Caco-2 (cell line): ENCODE data around the gene ACAA1. TPM values are rescaled to one million over a fixed set of nuclear protein-coding genes. Genes with fewer than 3 reads are reported as not detected.

Source experiments
- BruUV-seq: library from RNA; stranded (reverse); fragments of 400-500 nt; replicated peaks from 2 replicates; lab custom pipeline; 2021; lab: Mats Ljungman, UMichigan
- CTCF ChIA-PET: fragments of 300-600 bp; sonication (Branson Sonifier 250); formaldehyde crosslinking; loops from one replicate; lab custom pipeline; 2022; ENCODE audit warnings: antibody characterized with exemption; lab: Charles Lee
- POLR2A ChIA-PET: fragments of 300-600 bp; sonication (Branson Sonifier 250); formaldehyde crosslinking; loops from one replicate; lab custom pipeline; 2022; ENCODE audit warnings: antibody characterized with exemption; lab: Charles Lee
- DNase-seq, 2 experiments: peaks; one replicate each; pipeline versions ENCODE4 v3.0.0 to v3.0.0-alpha.2; 2020 to 2022
- H3K27me3 ChIP-seq: replicated peaks from 2 replicates; pipeline ENCODE4 v1.6.0; 2011; ENCODE audit warnings: low read length; ENCODE audit not compliant: control insufficient read depth, insufficient read depth
- H3K36me3 ChIP-seq: 2 replicates; pipeline ENCODE4 v1.5.1; 2011; ENCODE audit warnings: low read length; ENCODE audit not compliant: control insufficient read depth, insufficient read depth
- H3K4me1 ChIP-seq: fragments of 250-450 bp; sonication (Bioruptor Pico); 2 replicates; pipeline ENCODE4 v1.5.1; 2020; ENCODE audit warnings: mild to moderate bottlenecking
- H3K4me3 ChIP-seq: 2 replicates; pipeline ENCODE4 v1.5.1; 2011; ENCODE audit warnings: low read depth, mild to moderate bottlenecking, control low read depth, low read length
- H3K9me3 ChIP-seq: fragments of 250-450 bp; sonication (Bioruptor Pico); 2 replicates; pipeline ENCODE4 v1.5.1; 2020; ENCODE audit warnings: mild to moderate bottlenecking, moderate library complexity
- H3K27ac Mint-ChIP-seq: one replicate; pipeline ENCODE4 v1.8.0; 2022; ENCODE audit warnings: mixed read lengths; ENCODE audit not compliant: unreplicated experiment
- H3K27me3 Mint-ChIP-seq: one replicate; pipeline ENCODE4 v1.8.0; 2022; ENCODE audit warnings: mixed read lengths; ENCODE audit not compliant: insufficient read depth, unreplicated experiment
- H3K36me3 Mint-ChIP-seq: one replicate; pipeline ENCODE4 v1.8.0; 2022; ENCODE audit warnings: mild to moderate bottlenecking, mixed read lengths; ENCODE audit not compliant: insufficient read depth, unreplicated experiment
- H3K4me1 Mint-ChIP-seq: one replicate; pipeline ENCODE4 v1.8.0; 2022; ENCODE audit warnings: low read depth, mixed read lengths; ENCODE audit not compliant: unreplicated experiment
- H3K4me3 Mint-ChIP-seq: one replicate; pipeline ENCODE4 v1.8.0; 2022; ENCODE audit warnings: mild to moderate bottlenecking, moderate library complexity, mixed read lengths; ENCODE audit not compliant: unreplicated experiment
- H3K9me3 Mint-ChIP-seq: one replicate; pipeline ENCODE4 v1.8.0; 2022; ENCODE audit warnings: mixed read lengths; ENCODE audit not compliant: unreplicated experiment
- intact Hi-C: fragments of 100-400 bp; cut with micrococcal nuclease; formaldehyde crosslinking; loops from one replicate; pipeline ENCODE4 v1.10.0; 2022; ENCODE audit not compliant: unreplicated experiment
- total RNA-seq: library from RNA; stranded (reverse); gene quantifications from 2 replicates; pipeline ENCODE4 v1.2.3, GENCODE V29; 2022
- TF ChIP-seq, protein P1 (sequence below), 2 experiments: fragments of 200-600 bp in 1 of 2; IDR thresholded peaks; 1 replicate in 1 of 2; 2 replicates in 1 of 2; pipeline versions ENCODE4 v1.5.1 to v1.8.0; 2011 to 2022; ENCODE audit warnings: antibody characterized with exemption in 1 of 2, control low read depth in 1 of 2, inconsistent platforms in 1 of 2, low read depth in 1 of 2, low read length in 1 of 2, mild to moderate bottlenecking in 1 of 2, moderate library complexity in 1 of 2; ENCODE audit not compliant: insufficient read depth in 1 of 2, severe bottlenecking in 1 of 2, unreplicated experiment in 1 of 2

Gene ACAA1
- total RNA-seq, 1 experiment from 2014 or later: 139 TPM

DNA sequence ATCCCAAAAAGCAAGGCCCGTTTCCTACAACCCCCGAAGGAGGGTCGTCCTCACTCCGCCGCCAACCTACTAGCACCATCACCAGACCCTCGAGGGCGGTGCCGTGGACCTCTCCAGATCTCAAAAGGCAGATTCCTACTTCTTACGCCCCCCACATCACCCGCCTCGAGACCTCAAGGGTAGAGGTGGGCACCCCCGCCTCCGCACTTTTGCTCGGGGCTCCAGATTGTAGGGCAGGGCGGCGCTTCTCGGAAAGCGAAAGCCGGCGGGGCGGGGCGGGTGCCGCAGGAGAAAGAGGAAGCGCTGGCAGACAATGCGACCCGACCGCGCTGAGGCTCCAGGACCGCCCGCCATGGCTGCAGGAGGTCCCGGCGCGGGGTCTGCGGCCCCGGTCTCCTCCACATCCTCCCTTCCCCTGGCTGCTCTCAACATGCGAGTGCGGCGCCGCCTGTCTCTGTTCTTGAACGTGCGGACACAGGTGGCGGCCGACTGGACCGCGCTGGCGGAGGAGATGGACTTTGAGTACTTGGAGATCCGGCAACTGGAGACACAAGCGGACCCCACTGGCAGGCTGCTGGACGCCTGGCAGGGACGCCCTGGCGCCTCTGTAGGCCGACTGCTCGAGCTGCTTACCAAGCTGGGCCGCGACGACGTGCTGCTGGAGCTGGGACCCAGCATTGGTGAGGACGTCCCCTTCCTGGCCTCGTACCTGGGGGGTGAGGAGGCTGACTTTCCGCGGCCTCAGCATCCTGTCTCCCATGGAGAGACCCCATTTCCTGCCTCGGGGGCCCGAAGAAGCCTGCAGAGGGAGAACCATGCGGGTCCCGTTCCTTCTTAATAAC lies 1.6 kb upstream of the ACAA1 start, which contains the start of gene MYD88:
Gene MYD88, plus strand, starts transcription at position 313 of the 842 bp plus-strand sequence. Its CDS starts 40 bp downstream, at position 353.
- peak within 1 kb of the TSS; percentile 82 for H3K27ac Mint-ChIP-seq
- CTCF ChIA-PET: interaction anchor here (1.7 to 2.4 kb wide), 2 partner anchors 26 kb away, joined by 7 to 16 read pairs; partner anchors contain the start of gene OXSR1
- Histone ChIP-seq H3K36me3 (no peaks in the 10 kb centered on the region), H3K27me3 (no peaks in the 10 kb centered on the region), H3K4me3 (peak within 1 kb of the TSS; percentile 89), H3K9me3 (no peaks in the 10 kb centered on the region), H3K4me1 (peaks cover 31% of the 10 kb centered on the region)
- peaks cover 21% of the 10 kb centered on the region for H3K4me1 Mint-ChIP-seq
- no TSS peak for BruUV-seq
- POLR2A ChIA-PET: interaction anchor here (2.7 kb wide), 1 partner anchor 26 kb away, joined by 73 read pairs; the partner anchor contains the start of gene OXSR1
- DNase-seq: peak; percentile 64 to 76
- TF ChIP-seq, protein P1, sequence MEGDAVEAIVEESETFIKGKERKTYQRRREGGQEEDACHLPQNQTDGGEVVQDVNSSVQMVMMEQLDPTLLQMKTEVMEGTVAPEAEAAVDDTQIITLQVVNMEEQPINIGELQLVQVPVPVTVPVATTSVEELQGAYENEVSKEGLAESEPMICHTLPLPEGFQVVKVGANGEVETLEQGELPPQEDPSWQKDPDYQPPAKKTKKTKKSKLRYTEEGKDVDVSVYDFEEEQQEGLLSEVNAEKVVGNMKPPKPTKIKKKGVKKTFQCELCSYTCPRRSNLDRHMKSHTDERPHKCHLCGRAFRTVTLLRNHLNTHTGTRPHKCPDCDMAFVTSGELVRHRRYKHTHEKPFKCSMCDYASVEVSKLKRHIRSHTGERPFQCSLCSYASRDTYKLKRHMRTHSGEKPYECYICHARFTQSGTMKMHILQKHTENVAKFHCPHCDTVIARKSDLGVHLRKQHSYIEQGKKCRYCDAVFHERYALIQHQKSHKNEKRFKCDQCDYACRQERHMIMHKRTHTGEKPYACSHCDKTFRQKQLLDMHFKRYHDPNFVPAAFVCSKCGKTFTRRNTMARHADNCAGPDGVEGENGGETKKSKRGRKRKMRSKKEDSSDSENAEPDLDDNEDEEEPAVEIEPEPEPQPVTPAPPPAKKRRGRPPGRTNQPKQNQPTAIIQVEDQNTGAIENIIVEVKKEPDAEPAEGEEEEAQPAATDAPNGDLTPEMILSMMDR (IDR thresholded peaks at IDR 0.05; ENCODE audit: insufficient read depth in 1 of 2, low read depth in 1 of 2, low read length in 1 of 2, severe bottlenecking in 1 of 2, unreplicated experiment in 1 of 2): no peak
- no peaks in the 10 kb centered on the region for H3K27me3 Mint-ChIP-seq
- intact Hi-C loops: loop anchor here (5.0 to 10.0 kb wide), 2 partner anchors 99 to 316 kb away; partner anchors contain the start of gene ACVR2B
- peak within 1 kb of the TSS; percentile 95 for H3K4me3 Mint-ChIP-seq
- H3K36me3 Mint-ChIP-seq: peaks cover 28% of the 10 kb centered on the region
- no peaks in the 10 kb centered on the region for H3K9me3 Mint-ChIP-seq

- peak; percentile 41 to 46 for DNase-seq
- TF ChIP-seq, protein P1 (IDR thresholded peaks at IDR 0.05; ENCODE audit: insufficient read depth in 1 of 2, low read depth in 1 of 2, low read length in 1 of 2, severe bottlenecking in 1 of 2, unreplicated experiment in 1 of 2): no peak
- CTCF ChIA-PET: interaction anchor here (0.6 to 2.4 kb wide), 6 partner anchors 18 to 318 kb away, joined by 3 to 16 read pairs (median 3); partner anchors contain the start of genes OXSR1 and XYLB
- Mint-ChIP-seq H3K9me3 (no peaks in the 10 kb centered on the region), H3K4me1 (peaks cover 27% of the 10 kb centered on the region), H3K27ac (peak overlapping the region; percentile 82), H3K4me3 (peak overlapping the region; percentile 95), H3K27me3 (no peaks in the 10 kb centered on the region), H3K36me3 (peaks cover 36% of the 10 kb centered on the region)
- Histone ChIP-seq H3K9me3 (no peaks in the 10 kb centered on the region), H3K36me3 (no peaks in the 10 kb centered on the region), H3K4me1 (peaks cover 36% of the 10 kb centered on the region), H3K4me3 (peak overlapping the region; percentile 89), H3K27me3 (no peaks in the 10 kb centered on the region)
- TSS peak; percentile 88 for BruUV-seq
- intact Hi-C loops: loop anchor here (1.0 to 10.0 kb wide), 5 partner anchors 19 to 317 kb away; partner anchors contain the start of genes ACVR2B, OXSR1 and XYLB
- POLR2A ChIA-PET: interaction anchor here (0.8 to 2.7 kb wide), 6 partner anchors 11 to 318 kb away, joined by 3 to 73 read pairs (median 6); partner anchors contain the start of gene OXSR1
Measured at GRCh38 chr3:38137615-38138348, 855 bp upstream of the ACAA1 start.
